Mesenchymal stem cell (in vitro differentiated cells and primary cell): Measurements from ENCODE around the gene GPC2.
"Not testable (repeated sequence)": the region's sequence is repeated elsewhere in the genome, so short reads cannot be mapped to it uniquely, and the experiment has no call there.

Experiments
- DNase-seq: peaks from one replicate; pipeline ENCODE4 v3.0.0-alpha.2; 2013
- H2AFZ ChIP-seq: one replicate; pipeline ENCODE4 v1.6.1; 2013; ENCODE audit warnings: low read depth, mild to moderate bottlenecking, control low read depth, inconsistent platforms, low read length, moderate library complexity
- H2AK5ac ChIP-seq: 2 replicates; pipeline ENCODE4 v1.6.1; 2013; ENCODE audit warnings: low read length, moderate library complexity, mild to moderate bottlenecking, inconsistent platforms; ENCODE audit not compliant: severe bottlenecking
- H2BK120ac ChIP-seq: one replicate; pipeline ENCODE4 v1.6.1; 2013; ENCODE audit warnings: low read depth, mild to moderate bottlenecking, inconsistent platforms, low read length, moderate library complexity
- H2BK12ac ChIP-seq, 2 experiments: one replicate each; pipeline ENCODE4 v1.6.1; 2013; ENCODE audit warnings: inconsistent platforms in 2 of 2, low read length in 2 of 2, mild to moderate bottlenecking in 2 of 2, moderate library complexity in 2 of 2, control low read depth in 1 of 2
- H2BK15ac ChIP-seq: one replicate; pipeline ENCODE4 v1.6.1; 2013; ENCODE audit warnings: mild to moderate bottlenecking, low read depth, inconsistent platforms; ENCODE audit not compliant: poor library complexity, severe bottlenecking
- H2BK5ac ChIP-seq: 2 replicates; pipeline ENCODE4 v1.6.1; 2013; ENCODE audit warnings: low read depth, mild to moderate bottlenecking, low read length, control low read depth, inconsistent platforms; ENCODE audit not compliant: poor library complexity, severe bottlenecking
- H3K14ac ChIP-seq, 2 experiments: one replicate each; pipeline ENCODE4 v1.6.1; 2013; ENCODE audit warnings: inconsistent platforms in 2 of 2, low read length in 2 of 2, control low read depth in 1 of 2, mild to moderate bottlenecking in 1 of 2, moderate library complexity in 1 of 2
- H3K18ac ChIP-seq, 2 experiments: one replicate each; pipeline ENCODE4 v1.6.1; 2013; ENCODE audit warnings: inconsistent platforms in 2 of 2, low read length in 2 of 2, control low read depth in 1 of 2, low read depth in 1 of 2, mild to moderate bottlenecking in 1 of 2
- H3K23ac ChIP-seq, 2 experiments: one replicate each; pipeline ENCODE4 v1.6.1; 2013; ENCODE audit warnings: inconsistent platforms in 2 of 2, low read length in 2 of 2, mild to moderate bottlenecking in 2 of 2, moderate library complexity in 2 of 2, control low read depth in 1 of 2
- H3K27ac ChIP-seq: 2 replicates; pipeline ENCODE4 v1.5.1; 2013; ENCODE audit warnings: mild to moderate bottlenecking, moderate library complexity, low read length, control low read depth, inconsistent platforms; ENCODE audit not compliant: poor library complexity, severe bottlenecking
- H3K27me3 ChIP-seq, 2 experiments: 2 replicates each; pipeline versions ENCODE4 v1.6.1 to v1.7.0; 2013; ENCODE audit warnings: low read length in 2 of 2, mild to moderate bottlenecking in 2 of 2, moderate library complexity in 2 of 2, control low read depth in 1 of 2, inconsistent platforms in 1 of 2; ENCODE audit not compliant: control insufficient read depth in 1 of 2, insufficient read depth in 1 of 2
- H3K36me3 ChIP-seq, 2 experiments: 2 replicates each; pipeline versions ENCODE4 v1.6.1 to v1.7.0; 2013; ENCODE audit warnings: low read length in 2 of 2, control low read depth in 1 of 2, inconsistent platforms in 1 of 2, low read depth in 1 of 2, mild to moderate bottlenecking in 1 of 2; ENCODE audit not compliant: insufficient read depth in 2 of 2, control insufficient read depth in 1 of 2
- H3K4ac ChIP-seq, 2 experiments: one replicate each; pipeline ENCODE4 v1.6.1; 2013; ENCODE audit warnings: inconsistent platforms in 2 of 2, low read length in 2 of 2, mild to moderate bottlenecking in 2 of 2, moderate library complexity in 2 of 2, control low read depth in 1 of 2, low read depth in 1 of 2
- H3K4me1 ChIP-seq: 2 replicates; pipeline ENCODE4 v1.6.1; 2013; ENCODE audit warnings: low read depth, low read length, control low read depth; ENCODE audit not compliant: control insufficient read depth, insufficient read depth
- H3K4me2 ChIP-seq: 2 replicates; pipeline ENCODE4 v1.6.1; 2013; ENCODE audit warnings: low read length, mild to moderate bottlenecking, inconsistent platforms; ENCODE audit not compliant: poor library complexity, severe bottlenecking
- H3K4me3 ChIP-seq, 2 experiments: 2 replicates each; pipeline versions ENCODE4 v1.5.1 to v1.7.0; 2013; ENCODE audit warnings: low read length in 2 of 2, mild to moderate bottlenecking in 2 of 2, control low read depth in 1 of 2, low read depth in 1 of 2; ENCODE audit not compliant: insufficient read depth in 1 of 2
- H3K79me1 ChIP-seq: replicated peaks from 2 replicates; pipeline ENCODE4 v1.6.1; 2013; ENCODE audit warnings: mild to moderate bottlenecking, control low read depth, low read length, inconsistent platforms; ENCODE audit not compliant: poor library complexity, severe bottlenecking
- H3K9ac ChIP-seq: 2 replicates; pipeline ENCODE4 v1.7.0; 2013; ENCODE audit warnings: mild to moderate bottlenecking, low read length, moderate library complexity
- H3K9me3 ChIP-seq: 2 replicates; pipeline ENCODE4 v1.7.0; 2013; ENCODE audit warnings: mild to moderate bottlenecking, low read length; ENCODE audit not compliant: control insufficient read depth
- H4K8ac ChIP-seq: one replicate; pipeline ENCODE4 v1.6.1; 2013; ENCODE audit warnings: inconsistent platforms, mild to moderate bottlenecking, low read length, moderate library complexity
- H4K91ac ChIP-seq: one replicate; pipeline ENCODE4 v1.6.1; 2013; ENCODE audit warnings: mild to moderate bottlenecking, low read length, inconsistent platforms
- WGBS: methylation state at CpG from one replicate; pipeline ENCODE4 v1.1.7; 2013; ENCODE audit warnings: mixed read lengths; 5-methylcytosine and 5-hydroxymethylcytosine counted together

GPC2 gene

GRCh38 chr7:100214356-100214755 lies 37.2 kb upstream of the GPC2 start:
- H3K79me1 ChIP-seq, H3K4ac ChIP-seq, H3K36me3 ChIP-seq, H3K23ac ChIP-seq, H4K91ac ChIP-seq, H2BK12ac ChIP-seq, H3K9me3 ChIP-seq, H3K9ac ChIP-seq, H2BK15ac ChIP-seq, DNase-seq, H2BK120ac ChIP-seq, H3K27ac ChIP-seq, H2AK5ac ChIP-seq, H3K4me3 ChIP-seq, H3K4me2 ChIP-seq, H4K8ac ChIP-seq, H3K4me1 ChIP-seq, H2AFZ ChIP-seq, H3K14ac ChIP-seq, H2BK5ac ChIP-seq, H3K18ac ChIP-seq: not testable (repeated sequence)
- peaks cover 4 to 41% of the 10 kb centered on the region in 2 experiments for H3K27me3 ChIP-seq
- WGBS = 75% methylated on average over 4 of the region's 5 CpGs

GRCh38 chr7:100213672-100214071 lies 36.5 kb upstream of the GPC2 start:
- Histone ChIP-seq H3K18ac (no peak overlapping the region), H4K8ac (no peak overlapping the region), H3K27ac (no peak overlapping the region), H3K4me3 (no peak overlapping the region), H3K27me3 (peaks cover 4 to 48% of the 10 kb centered on the region in 2 experiments), H2AFZ (no peak overlapping the region), H3K9ac (no peak overlapping the region), H2BK12ac (no peak overlapping the region), H4K91ac (no peak overlapping the region), H3K79me1 (no peaks in the 10 kb centered on the region), H3K36me3 (no peaks in the 10 kb centered on the region), H2BK15ac (no peak overlapping the region), H2BK120ac (no peak overlapping the region), H3K4ac (no peak overlapping the region), H2AK5ac (no peak overlapping the region), H3K14ac (no peak overlapping the region), H2BK5ac (no peak overlapping the region), H3K4me2 (no peak overlapping the region), H3K9me3 (no peaks in the 10 kb centered on the region), H3K4me1 (no peaks in the 10 kb centered on the region), H3K23ac (no peak overlapping the region)
- DNase-seq = no peak
- 85% methylated on average over 3 of the region's 6 CpGs for WGBS

GRCh38 chr7:100212631-100213286 lies 35.6 kb upstream of the GPC2 start:
- Histone ChIP-seq H2AFZ (no peak overlapping the region), H4K8ac (no peak overlapping the region), H2BK120ac (no peak overlapping the region), H2BK5ac (no peak overlapping the region), H3K9me3 (no peaks in the 10 kb centered on the region), H3K9ac (no peak overlapping the region), H2BK12ac (no peak overlapping the region), H3K4me1 (no peaks in the 10 kb centered on the region), H3K4me3 (no peak overlapping the region), H3K4ac (no peak overlapping the region), H3K14ac (peak overlapping the region in 1 of 2 experiments; percentile 32), H3K36me3 (no peaks in the 10 kb centered on the region), H4K91ac (no peak overlapping the region), H3K79me1 (no peaks in the 10 kb centered on the region), H3K4me2 (no peak overlapping the region), H3K27me3 (peaks cover 4 to 51% of the 10 kb centered on the region in 2 experiments), H3K27ac (no peak overlapping the region), H2AK5ac (no peak overlapping the region), H3K23ac (no peak overlapping the region), H2BK15ac (no peak overlapping the region), H3K18ac (no peak overlapping the region)
- DNase-seq = no peak
- WGBS = 94% methylated on average over 3 of the region's 5 CpGs

GRCh38 chr7:100211342-100211780 lies 34.2 kb upstream of the GPC2 start:
- Histone ChIP-seq H3K4me1 (no peaks in the 10 kb centered on the region), H4K8ac (no peak overlapping the region), H3K23ac (no peak overlapping the region), H3K4ac (no peak overlapping the region), H3K27ac (no peak overlapping the region), H3K79me1 (no peaks in the 10 kb centered on the region), H2AK5ac (no peak overlapping the region), H3K36me3 (no peaks in the 10 kb centered on the region), H3K18ac (no peak overlapping the region), H2AFZ (no peak overlapping the region), H2BK15ac (no peak overlapping the region), H2BK12ac (no peak overlapping the region), H3K14ac (no peak overlapping the region), H3K9ac (no peak overlapping the region), H3K4me2 (no peak overlapping the region), H3K4me3 (no peak overlapping the region), H3K27me3 (peaks cover 4 to 51% of the 10 kb centered on the region in 2 experiments), H3K9me3 (no peaks in the 10 kb centered on the region), H2BK5ac (no peak overlapping the region), H2BK120ac (no peak overlapping the region), H4K91ac (no peak overlapping the region)
- no peak for DNase-seq
- WGBS = 97% methylated on average over 7 of the region's 7 CpGs
